IMR-90 (cell line): ENCODE measurements around the gene UTF1.

ENCODE experiments used
- CTCF ChIP-seq: conservative IDR thresholded peaks from 2 replicates; pipeline ENCODE4 v1.5.1; 2012; ENCODE audit warnings: mild to moderate bottlenecking, low read depth, low read length, improper control_type of control experiment
- POLR2A ChIP-seq: IDR thresholded peaks from 2 replicates; pipeline ENCODE4 v1.6.1; 2012; ENCODE audit warnings: mild to moderate bottlenecking, low read depth, low read length
- USF2 ChIP-seq: fragments of 150-350 bp; IDR thresholded peaks from 2 replicates; pipeline ENCODE4 v1.6.1; 2017; ENCODE audit warnings: mild to moderate bottlenecking, antibody characterized with exemption, low read length, low read depth

GRCh38 chr10:133196221-133196915 is 33.6 kb upstream of the UTF1 start:
- TF ChIP-seq CTCF, result no peak
- TF ChIP-seq USF2, result no peak
- TF ChIP-seq POLR2A, result no peak
